Ovary (tissue), 3 donors: Measurements from ENCODE around the gene LRPPRC.

Source experiments
- CTCF ChIP-seq, 3 donors: fragments of 450-650 bp in 2 of 3; fragments of 200-600 bp in 1 of 3; IDR thresholded peaks; one replicate each; pipeline versions ENCODE4 v1.5.1 to v1.8.0; 2016 to 2022; ENCODE audit warnings: antibody characterized with exemption in 3 of 3, mild to moderate bottlenecking in 1 of 3
- EP300 ChIP-seq: sonication (generic); formaldehyde crosslinking; IDR thresholded peaks from one replicate; pipeline ENCODE4 v1.6.1; 2017; ENCODE audit warnings: antibody characterized with exemption
- POLR2A ChIP-seq: fragments of 450-650 bp; IDR thresholded peaks from one replicate; pipeline ENCODE4 v1.6.1; 2017; ENCODE audit warnings: antibody characterized with exemption, mild to moderate bottlenecking, moderate library complexity
- donor health status: DM: no; HTN: no; CAD: no.

DNA sequence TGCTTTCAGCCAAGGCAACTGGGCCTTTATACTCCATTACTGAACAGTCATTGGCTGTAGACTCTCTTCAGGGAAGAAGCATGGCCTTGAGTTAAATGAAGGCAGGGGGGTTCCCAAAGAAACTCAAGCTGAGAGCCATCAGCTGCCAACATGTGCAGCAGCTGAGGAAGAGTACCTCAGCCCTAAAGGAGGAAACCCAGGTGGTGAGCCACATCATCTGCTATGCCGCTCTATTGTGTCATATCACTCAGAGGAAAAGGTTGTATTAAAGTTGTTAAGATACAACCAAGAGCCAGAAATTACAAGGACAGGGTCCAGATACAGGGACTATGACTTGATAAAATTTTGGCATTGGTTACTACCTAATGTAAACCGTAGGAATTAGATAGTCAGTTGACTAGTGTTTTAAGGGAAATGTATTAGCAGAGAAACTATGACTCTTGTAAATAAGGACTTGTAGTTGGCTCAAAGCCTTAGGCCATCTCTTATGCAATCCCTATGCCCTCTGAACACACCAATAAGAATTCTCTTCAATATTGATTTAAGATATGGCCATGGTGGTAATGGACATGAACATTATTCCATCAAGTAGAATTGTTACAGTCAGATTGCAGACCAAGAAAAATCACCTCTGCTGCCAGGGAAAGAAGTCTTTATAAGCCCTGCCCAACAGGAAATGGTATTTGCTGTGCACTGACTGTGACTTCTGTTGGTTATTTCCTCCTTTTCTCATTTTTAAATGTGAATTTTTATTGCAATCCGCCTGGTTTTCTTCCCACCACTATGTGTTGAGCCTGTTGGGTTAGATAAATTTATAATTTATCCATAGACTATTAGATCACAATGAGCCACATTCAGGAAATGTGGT is 9.2 kb upstream of the LRPPRC start:
- TF ChIP-seq CTCF (IDR thresholded peaks at IDR 0.05) = no peak
- no peak for TF ChIP-seq POLR2A
- TF ChIP-seq EP300 = no peak
